Caco-2 (cell line): ENCODE measurements around the gene CERK. TPM values are rescaled to one million over a fixed set of nuclear protein-coding genes. Genes with fewer than 3 reads are reported as not detected.

Experiments used
- BruUV-seq: library from RNA; stranded (reverse); fragments of 400-500 nt; replicated peaks from 2 replicates; lab custom pipeline; 2021; lab: Mats Ljungman, UMichigan
- CTCF ChIA-PET: fragments of 300-600 bp; sonication (Branson Sonifier 250); formaldehyde crosslinking; loops from one replicate; lab custom pipeline; 2022; ENCODE audit warnings: antibody characterized with exemption; lab: Charles Lee
- POLR2A ChIA-PET: fragments of 300-600 bp; sonication (Branson Sonifier 250); formaldehyde crosslinking; loops from one replicate; lab custom pipeline; 2022; ENCODE audit warnings: antibody characterized with exemption; lab: Charles Lee
- DNase-seq, 2 experiments: peaks; one replicate each; pipeline versions ENCODE4 v3.0.0 to v3.0.0-alpha.2; 2020 to 2022
- H3K27me3 ChIP-seq: replicated peaks from 2 replicates; pipeline ENCODE4 v1.6.0; 2011; ENCODE audit warnings: low read length; ENCODE audit not compliant: control insufficient read depth, insufficient read depth
- H3K36me3 ChIP-seq: 2 replicates; pipeline ENCODE4 v1.5.1; 2011; ENCODE audit warnings: low read length; ENCODE audit not compliant: control insufficient read depth, insufficient read depth
- H3K4me1 ChIP-seq: fragments of 250-450 bp; sonication (Bioruptor Pico); 2 replicates; pipeline ENCODE4 v1.5.1; 2020; ENCODE audit warnings: mild to moderate bottlenecking
- H3K4me3 ChIP-seq: 2 replicates; pipeline ENCODE4 v1.5.1; 2011; ENCODE audit warnings: low read depth, mild to moderate bottlenecking, control low read depth, low read length
- H3K9me3 ChIP-seq: fragments of 250-450 bp; sonication (Bioruptor Pico); 2 replicates; pipeline ENCODE4 v1.5.1; 2020; ENCODE audit warnings: mild to moderate bottlenecking, moderate library complexity
- H3K27ac Mint-ChIP-seq: one replicate; pipeline ENCODE4 v1.8.0; 2022; ENCODE audit warnings: mixed read lengths; ENCODE audit not compliant: unreplicated experiment
- H3K27me3 Mint-ChIP-seq: one replicate; pipeline ENCODE4 v1.8.0; 2022; ENCODE audit warnings: mixed read lengths; ENCODE audit not compliant: insufficient read depth, unreplicated experiment
- H3K36me3 Mint-ChIP-seq: one replicate; pipeline ENCODE4 v1.8.0; 2022; ENCODE audit warnings: mild to moderate bottlenecking, mixed read lengths; ENCODE audit not compliant: insufficient read depth, unreplicated experiment
- H3K4me1 Mint-ChIP-seq: one replicate; pipeline ENCODE4 v1.8.0; 2022; ENCODE audit warnings: low read depth, mixed read lengths; ENCODE audit not compliant: unreplicated experiment
- H3K4me3 Mint-ChIP-seq: one replicate; pipeline ENCODE4 v1.8.0; 2022; ENCODE audit warnings: mild to moderate bottlenecking, moderate library complexity, mixed read lengths; ENCODE audit not compliant: unreplicated experiment
- H3K9me3 Mint-ChIP-seq: one replicate; pipeline ENCODE4 v1.8.0; 2022; ENCODE audit warnings: mixed read lengths; ENCODE audit not compliant: unreplicated experiment
- CTCF ChIP-seq, 2 experiments: fragments of 200-600 bp in 1 of 2; IDR thresholded peaks; 1 replicate in 1 of 2; 2 replicates in 1 of 2; pipeline versions ENCODE4 v1.5.1 to v1.8.0; 2011 to 2022; ENCODE audit warnings: antibody characterized with exemption in 1 of 2, control low read depth in 1 of 2, inconsistent platforms in 1 of 2, low read depth in 1 of 2, low read length in 1 of 2, mild to moderate bottlenecking in 1 of 2, moderate library complexity in 1 of 2; ENCODE audit not compliant: insufficient read depth in 1 of 2, severe bottlenecking in 1 of 2, unreplicated experiment in 1 of 2
- intact Hi-C: fragments of 100-400 bp; cut with micrococcal nuclease; formaldehyde crosslinking; loops from one replicate; pipeline ENCODE4 v1.10.0; 2022; ENCODE audit not compliant: unreplicated experiment
- total RNA-seq: library from RNA; stranded (reverse); gene quantifications from 2 replicates; pipeline ENCODE4 v1.2.3, GENCODE V29; 2022

The CERK gene
- total RNA-seq, 1 experiment from 2014 or later: 35.0 TPM

- intact Hi-C loops: no loop called here
- no TSS peak for BruUV-seq
- Mint-ChIP-seq H3K4me3 (no peak overlapping the region), H3K4me1 (no peaks in the 10 kb centered on the region), H3K36me3 (peaks cover 10% of the 10 kb centered on the region), H3K27ac (no peak overlapping the region), H3K9me3 (no peaks in the 10 kb centered on the region), H3K27me3 (no peaks in the 10 kb centered on the region)
- CTCF ChIA-PET: interaction anchor here (1.0 kb wide), 1 partner anchor 80 kb away, joined by 6 read pairs; no protein-coding TSS in a partner anchor
- POLR2A ChIA-PET: no interaction called here
- no peak for DNase-seq
- Histone ChIP-seq H3K9me3 (no peaks in the 10 kb centered on the region), H3K4me1 (peaks cover 2% of the 10 kb centered on the region), H3K4me3 (no peak overlapping the region), H3K27me3 (no peaks in the 10 kb centered on the region), H3K36me3 (no peaks in the 10 kb centered on the region)
- TF ChIP-seq CTCF (IDR thresholded peaks at IDR 0.05; ENCODE audit: insufficient read depth in 1 of 2, low read depth in 1 of 2, low read length in 1 of 2, severe bottlenecking in 1 of 2, unreplicated experiment in 1 of 2): no peak
These were observed 61.2 kb downstream of the CERK start for GRCh38 chr22:46676881-46677280.

- no peak overlapping the region for H3K27ac Mint-ChIP-seq
- no peaks in the 10 kb centered on the region for H3K9me3 Mint-ChIP-seq
- Histone ChIP-seq H3K4me1 (peaks cover 6% of the 10 kb centered on the region), H3K36me3 (no peaks in the 10 kb centered on the region), H3K27me3 (no peaks in the 10 kb centered on the region), H3K4me3 (no peak overlapping the region), H3K9me3 (no peaks in the 10 kb centered on the region)
- ChIA-PET POLR2A (no interaction called here), CTCF (interaction anchor here (1.0 kb wide), 1 partner anchor 80 kb away, joined by 6 read pairs; no protein-coding TSS in a partner anchor)
- no peaks in the 10 kb centered on the region for H3K4me1 Mint-ChIP-seq
- no peak for TF ChIP-seq CTCF (IDR thresholded peaks at IDR 0.05; ENCODE audit: insufficient read depth in 1 of 2, low read depth in 1 of 2, low read length in 1 of 2, severe bottlenecking in 1 of 2, unreplicated experiment in 1 of 2)
- H3K4me3 Mint-ChIP-seq: no peak overlapping the region
- H3K27me3 Mint-ChIP-seq: no peaks in the 10 kb centered on the region
- H3K36me3 Mint-ChIP-seq: peaks cover 10% of the 10 kb centered on the region
- BruUV-seq: no TSS peak
- DNase-seq: no peak
- intact Hi-C loops: no loop called here
These were observed 61.6 kb downstream of the CERK start for GRCh38 chr22:46676479-46676878.

- no TSS peak for BruUV-seq
- no peaks in the 10 kb centered on the region for H3K9me3 Mint-ChIP-seq
- intact Hi-C loops: no loop called here
- Histone ChIP-seq H3K4me3 (no peak overlapping the region), H3K9me3 (no peaks in the 10 kb centered on the region), H3K36me3 (no peaks in the 10 kb centered on the region), H3K4me1 (peaks cover 6% of the 10 kb centered on the region), H3K27me3 (no peaks in the 10 kb centered on the region)
- no peak overlapping the region for H3K4me3 Mint-ChIP-seq
- POLR2A ChIA-PET: no interaction called here
- DNase-seq: no peak
- no peak overlapping the region for H3K27ac Mint-ChIP-seq
- TF ChIP-seq CTCF (IDR thresholded peaks at IDR 0.05; ENCODE audit: insufficient read depth in 1 of 2, low read depth in 1 of 2, low read length in 1 of 2, severe bottlenecking in 1 of 2, unreplicated experiment in 1 of 2): no peak
- H3K27me3 Mint-ChIP-seq: no peaks in the 10 kb centered on the region
- CTCF ChIA-PET: interaction anchor here (1.4 kb wide), 1 partner anchor 112 kb away, joined by 6 read pairs; no protein-coding TSS in a partner anchor
- peaks cover 10% of the 10 kb centered on the region for H3K36me3 Mint-ChIP-seq
- H3K4me1 Mint-ChIP-seq: no peaks in the 10 kb centered on the region
These were observed 62.1 kb downstream of the CERK start for GRCh38 chr22:46675938-46676337.
